Stimulated activated memory B cell treated with anti-CD40 and anti-IgM and Interleukin-4, amounts not matched to agents 10 μg/mL and 1 μg/mL and 100 μg/mL, for 72 hours (primary cell): ENCODE results near the gene TRIB2.

Experiments
- ATAC-seq: fragments of 150-1000 bp; cut with Tn5 transposase; 2 replicates; pipeline ENCODE4 v1.10.0; 2021
- H3K27ac Mint-ChIP-seq: one replicate; pipeline ENCODE4 v1.8.0; 2022; ENCODE audit warnings: mild to moderate bottlenecking, mixed read lengths
- H3K27me3 Mint-ChIP-seq: one replicate; pipeline ENCODE4 v1.8.0; 2022; ENCODE audit warnings: mixed read lengths
- H3K36me3 Mint-ChIP-seq: one replicate; pipeline ENCODE4 v1.8.0; 2022; ENCODE audit warnings: mixed read lengths
- H3K4me1 Mint-ChIP-seq: one replicate; pipeline ENCODE4 v1.8.0; 2022; ENCODE audit warnings: mixed read lengths
- H3K4me3 Mint-ChIP-seq: one replicate; pipeline ENCODE4 v1.8.0; 2022; ENCODE audit warnings: mild to moderate bottlenecking, moderate library complexity, mixed read lengths
- H3K9me3 Mint-ChIP-seq: one replicate; pipeline ENCODE4 v1.8.0; 2022; ENCODE audit warnings: mixed read lengths

Gene TRIB2

DNA sequence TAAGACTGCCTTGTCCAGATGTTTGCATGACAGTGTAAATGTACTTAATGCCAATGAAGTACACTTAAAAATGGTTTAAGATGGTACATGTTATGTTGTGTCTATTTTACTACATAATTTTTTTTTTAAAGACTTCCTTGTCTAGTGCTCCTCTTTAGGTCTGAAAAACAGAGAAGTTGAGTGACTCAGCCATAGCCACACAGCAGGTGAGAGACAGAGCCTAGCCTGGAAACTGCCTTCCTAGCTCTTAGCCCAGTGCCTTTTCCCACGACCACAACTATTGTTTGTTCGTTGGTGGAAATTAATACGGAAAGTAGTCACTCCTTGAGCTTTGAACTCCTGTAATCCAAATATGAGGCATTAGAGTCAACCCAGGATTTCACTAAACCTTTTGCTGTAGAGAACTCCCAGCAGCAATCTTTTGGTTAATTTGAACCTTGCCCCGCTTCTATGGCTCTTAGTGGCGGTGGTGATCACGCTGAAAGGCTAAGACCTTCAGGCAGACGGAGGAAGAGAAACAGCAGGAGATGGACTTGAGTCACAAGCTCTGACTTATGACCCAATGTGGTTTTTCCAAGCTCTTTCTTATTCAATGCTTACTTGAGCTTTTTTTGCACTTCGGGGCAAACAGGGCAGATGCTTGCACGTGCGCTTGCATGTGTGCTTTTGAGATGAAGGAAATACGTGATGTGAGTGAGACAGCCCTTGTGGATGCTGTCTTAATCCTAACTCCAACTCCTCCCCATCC lies 21.2 kb downstream of the TRIB2 start:
- Mint-ChIP-seq H3K4me1 (no peaks in the 10 kb centered on the region), H3K4me3 (no peak overlapping the region), H3K9me3 (no peaks in the 10 kb centered on the region), H3K36me3 (peaks cover 49% of the 10 kb centered on the region), H3K27ac (no peak overlapping the region), H3K27me3 (no peaks in the 10 kb centered on the region)
- no peak for ATAC-seq

DNA sequence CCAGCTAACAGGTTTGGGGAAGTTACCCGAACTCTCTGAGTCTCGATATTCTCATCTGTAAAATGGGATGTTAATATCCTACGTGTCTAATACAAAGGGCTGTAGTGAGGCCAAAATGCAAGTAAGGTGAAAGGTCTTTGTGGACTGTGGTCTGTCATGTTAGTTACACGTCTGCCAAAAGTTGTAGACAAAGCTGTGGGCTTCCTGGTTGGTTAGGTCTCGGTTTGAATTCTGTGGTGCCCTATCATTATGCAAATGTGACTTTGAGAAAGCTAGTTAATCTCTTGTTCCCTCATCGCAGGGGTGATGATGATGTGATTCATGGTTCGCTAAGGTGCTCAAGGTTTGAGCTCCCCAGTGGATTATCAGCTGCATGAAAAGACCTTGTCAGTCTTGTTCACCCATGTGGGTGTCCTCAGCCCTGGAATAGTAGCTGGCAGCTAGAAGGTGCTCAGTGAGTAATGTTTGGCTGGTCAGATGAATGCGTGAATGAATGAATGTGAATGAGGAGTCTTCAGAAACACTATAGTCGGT lies 23.1 kb downstream of the TRIB2 start:
- H3K36me3 Mint-ChIP-seq = peaks cover 54% of the 10 kb centered on the region
- no peak overlapping the region for H3K4me3 Mint-ChIP-seq

DNA sequence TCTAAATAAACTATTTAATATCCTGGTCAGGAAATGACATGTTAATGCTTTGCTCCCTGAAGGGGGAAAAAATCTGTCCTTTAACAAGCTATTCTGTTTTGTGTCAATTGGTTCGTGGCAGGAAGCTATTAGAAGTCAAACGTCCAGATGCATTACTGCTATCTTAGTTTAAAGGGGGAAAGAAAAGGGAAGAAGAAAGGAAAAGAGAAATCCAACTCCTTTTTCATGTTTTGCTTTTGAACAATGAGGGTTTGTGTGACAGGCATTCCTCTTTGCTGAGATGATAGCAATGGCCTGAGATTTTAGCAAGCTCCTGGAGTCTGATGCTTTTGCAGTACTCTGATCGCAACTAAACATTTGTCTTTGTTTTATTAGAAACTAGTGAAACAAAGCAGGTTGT lies 24.6 kb downstream of the TRIB2 start:
- no peak for ATAC-seq
- Mint-ChIP-seq H3K4me3 (no peak overlapping the region), H3K4me1 (no peaks in the 10 kb centered on the region), H3K9me3 (no peaks in the 10 kb centered on the region), H3K27ac (no peak overlapping the region), H3K36me3 (peaks cover 54% of the 10 kb centered on the region), H3K27me3 (no peaks in the 10 kb centered on the region)

More for the DNA sequence above, 23.1 kb downstream of the TRIB2 start:
- H3K27ac Mint-ChIP-seq = no peak overlapping the region
- H3K4me1 Mint-ChIP-seq = no peaks in the 10 kb centered on the region
- ATAC-seq = no peak
- no peaks in the 10 kb centered on the region for H3K9me3 Mint-ChIP-seq
- no peaks in the 10 kb centered on the region for H3K27me3 Mint-ChIP-seq

DNA sequence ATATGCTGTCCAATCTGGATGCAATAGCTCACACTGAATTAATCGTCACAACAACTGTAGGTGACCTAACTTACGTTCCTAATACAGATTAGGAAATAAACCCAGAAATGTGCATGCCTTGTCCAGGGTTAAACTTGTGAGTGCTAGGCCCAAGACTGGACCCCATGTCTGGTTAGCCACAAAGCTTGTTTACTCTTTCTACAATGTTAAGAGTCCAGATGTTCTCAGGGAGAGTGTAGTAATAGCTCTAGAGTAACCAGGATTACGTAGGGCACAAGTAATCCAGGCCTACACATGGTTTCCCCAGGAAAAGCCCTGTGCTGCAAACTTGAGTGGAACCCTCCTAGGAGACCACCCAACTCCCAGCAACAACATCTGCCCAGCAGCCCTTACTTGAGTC lies 26.2 kb downstream of the TRIB2 start:
- Mint-ChIP-seq H3K4me1 (no peaks in the 10 kb centered on the region), H3K27me3 (no peaks in the 10 kb centered on the region), H3K36me3 (peaks cover 45% of the 10 kb centered on the region), H3K4me3 (no peak overlapping the region), H3K27ac (no peak overlapping the region), H3K9me3 (no peaks in the 10 kb centered on the region)
- no peak for ATAC-seq

DNA sequence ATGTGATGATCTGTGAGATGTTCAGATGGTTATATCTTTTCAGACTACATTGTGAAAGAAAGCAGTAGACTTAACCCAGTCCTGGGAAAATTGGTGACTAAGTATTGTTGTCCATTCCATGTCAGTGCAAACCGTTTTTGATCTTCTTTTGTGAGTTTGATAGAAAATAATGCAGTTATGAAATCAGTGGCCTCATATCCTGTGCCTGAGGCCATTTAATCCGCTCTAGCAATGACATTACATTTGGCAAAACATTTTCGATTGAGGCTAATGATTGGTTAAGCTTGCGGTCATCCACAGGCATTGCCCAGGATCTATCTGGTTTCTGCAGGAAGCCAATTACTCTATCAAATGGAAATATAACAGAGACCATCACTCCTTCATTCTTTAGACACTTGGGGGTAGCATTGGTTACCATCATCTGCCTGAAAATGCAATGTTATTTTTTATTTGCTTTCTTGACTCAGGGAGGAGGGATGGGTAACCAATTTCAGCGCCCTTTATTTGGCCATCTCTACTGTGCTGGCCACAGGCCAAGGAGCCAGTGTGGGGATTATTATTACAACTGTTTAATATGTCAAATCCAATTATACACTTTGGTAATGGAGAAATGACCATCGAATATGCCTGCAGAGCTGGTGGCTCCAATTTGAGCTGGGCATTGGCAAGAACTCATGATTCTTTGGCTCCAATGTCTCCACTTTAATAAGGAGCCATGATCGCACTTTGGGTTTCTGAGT lies 33.6 kb downstream of the TRIB2 start:
- Mint-ChIP-seq H3K9me3 (peaks cover 4% of the 10 kb centered on the region), H3K27me3 (no peaks in the 10 kb centered on the region), H3K4me3 (no peak overlapping the region), H3K4me1 (no peaks in the 10 kb centered on the region), H3K27ac (no peak overlapping the region), H3K36me3 (no peaks in the 10 kb centered on the region)
- ATAC-seq = no peak

DNA sequence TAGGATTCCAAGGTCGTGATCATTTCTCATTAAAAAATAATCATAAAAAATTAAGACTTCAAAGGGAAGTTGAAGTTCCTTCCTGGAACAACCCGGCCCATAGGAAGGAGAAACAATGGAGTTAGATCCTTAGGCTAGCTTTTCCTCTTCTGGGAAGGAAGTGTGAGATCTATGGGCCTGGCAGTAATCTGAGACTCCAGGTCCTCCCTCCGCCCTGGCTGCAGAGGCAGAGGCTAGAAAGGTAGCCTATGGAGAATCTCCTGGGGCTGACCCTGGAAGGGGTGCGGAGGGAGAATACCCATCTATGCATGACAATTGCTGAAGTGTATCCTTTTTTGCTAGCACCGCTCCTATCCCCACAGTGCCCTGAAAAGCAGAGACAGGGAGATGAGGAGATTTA lies 37.9 kb downstream of the TRIB2 start:
- no peaks in the 10 kb centered on the region for H3K4me1 Mint-ChIP-seq

DNA sequence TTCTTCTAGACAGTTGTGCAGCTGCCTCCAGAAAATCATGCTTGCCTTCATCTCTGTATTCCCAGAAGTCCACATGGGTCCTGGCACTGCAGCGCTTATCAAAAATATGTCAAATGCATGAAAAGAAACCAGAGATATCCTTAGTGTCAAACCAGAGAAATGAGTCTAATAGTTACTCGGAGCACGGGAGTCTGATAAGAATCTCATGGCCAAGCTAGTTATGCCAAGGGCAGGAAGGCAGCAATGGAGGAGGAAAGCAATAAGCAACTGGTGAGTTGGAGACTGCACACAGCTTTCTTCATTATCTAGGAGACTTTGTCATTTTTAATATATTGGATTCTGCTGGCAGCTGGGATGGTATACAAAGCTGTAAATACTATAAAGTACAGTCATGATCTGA lies 38.6 kb downstream of the TRIB2 start:
- no peaks in the 10 kb centered on the region for H3K27me3 Mint-ChIP-seq

More for the DNA sequence above, 37.9 kb downstream of the TRIB2 start:
- no peak overlapping the region for H3K4me3 Mint-ChIP-seq
- no peaks in the 10 kb centered on the region for H3K36me3 Mint-ChIP-seq
- ATAC-seq = no peak
- H3K9me3 Mint-ChIP-seq = no peaks in the 10 kb centered on the region
- H3K27ac Mint-ChIP-seq = no peak overlapping the region
- H3K27me3 Mint-ChIP-seq = no peaks in the 10 kb centered on the region

DNA sequence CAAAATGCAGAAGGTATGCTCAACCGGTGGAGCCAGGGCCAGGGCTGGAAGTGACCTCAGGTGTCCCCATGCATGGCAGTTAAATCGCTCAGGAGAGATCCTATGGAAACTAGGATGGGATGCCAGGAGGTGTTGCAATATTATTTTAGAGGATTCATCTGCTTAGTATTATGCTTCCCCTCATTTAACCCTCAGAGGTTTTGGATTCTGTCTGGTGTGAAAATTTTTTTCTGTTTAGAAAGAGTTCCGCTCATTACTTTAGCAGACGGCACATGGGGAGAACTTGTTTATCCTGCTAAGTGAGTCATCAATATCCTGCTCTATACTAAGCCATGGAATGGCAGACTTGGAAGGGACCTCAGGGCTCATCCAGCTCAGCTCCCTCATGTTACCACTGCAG lies 42.5 kb downstream of the TRIB2 start:
- no peak for ATAC-seq
- Mint-ChIP-seq H3K27ac (no peak overlapping the region), H3K4me3 (no peak overlapping the region), H3K27me3 (no peaks in the 10 kb centered on the region), H3K4me1 (no peaks in the 10 kb centered on the region), H3K36me3 (no peaks in the 10 kb centered on the region), H3K9me3 (peaks cover 1% of the 10 kb centered on the region)

More for the DNA sequence above, 38.6 kb downstream of the TRIB2 start:
- no peaks in the 10 kb centered on the region for H3K9me3 Mint-ChIP-seq
- H3K36me3 Mint-ChIP-seq = no peaks in the 10 kb centered on the region
- H3K4me1 Mint-ChIP-seq = no peaks in the 10 kb centered on the region
- no peak overlapping the region for H3K27ac Mint-ChIP-seq
- no peak overlapping the region for H3K4me3 Mint-ChIP-seq
- ATAC-seq = no peak

DNA sequence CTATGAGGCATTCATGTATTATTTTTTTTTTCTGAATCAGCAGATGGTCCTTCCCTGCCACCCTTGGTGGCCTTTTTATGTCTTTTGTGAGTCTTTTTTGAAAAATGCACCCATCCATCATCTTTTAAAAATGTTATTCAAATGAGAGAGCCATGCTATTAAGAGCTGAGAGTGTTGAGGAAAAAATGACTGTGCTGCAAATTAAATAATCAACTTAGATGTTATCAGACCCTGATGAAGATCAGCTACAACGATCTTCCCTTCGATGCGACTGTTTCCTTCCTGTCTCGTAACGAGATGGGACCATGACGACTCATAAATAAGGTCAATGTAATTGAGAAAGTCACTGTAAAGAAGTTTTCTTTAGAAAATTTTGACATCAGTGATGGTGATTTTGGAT lies 44.4 kb downstream of the TRIB2 start:
- Mint-ChIP-seq H3K4me3 (no peak overlapping the region), H3K27me3 (no peaks in the 10 kb centered on the region), H3K27ac (no peak overlapping the region), H3K36me3 (no peaks in the 10 kb centered on the region), H3K9me3 (peaks cover 6% of the 10 kb centered on the region), H3K4me1 (no peaks in the 10 kb centered on the region)
- ATAC-seq = no peak

DNA sequence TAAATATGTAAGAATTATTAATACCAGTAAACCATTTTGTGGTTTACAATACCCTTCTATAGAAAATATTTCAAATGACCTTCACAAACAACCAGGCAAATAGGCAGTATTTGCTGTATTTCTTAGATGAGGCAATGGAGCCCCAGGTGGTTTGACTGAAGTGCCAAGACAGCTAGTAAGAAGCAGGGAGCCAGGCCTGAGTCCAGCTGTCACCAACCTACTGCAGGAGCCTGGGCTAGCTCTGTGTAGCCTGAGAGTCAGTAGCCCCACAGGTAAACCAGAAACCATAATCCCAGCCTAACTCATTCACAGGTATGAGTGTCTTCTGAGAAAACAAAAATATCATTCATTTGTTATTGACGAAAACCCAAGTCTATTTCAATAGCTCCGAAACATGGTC lies 45.6 kb downstream of the TRIB2 start:
- Mint-ChIP-seq H3K4me3 (no peak overlapping the region), H3K27ac (no peak overlapping the region), H3K36me3 (no peaks in the 10 kb centered on the region), H3K9me3 (peaks cover 6% of the 10 kb centered on the region), H3K27me3 (no peaks in the 10 kb centered on the region), H3K4me1 (no peaks in the 10 kb centered on the region)
- no peak for ATAC-seq

DNA sequence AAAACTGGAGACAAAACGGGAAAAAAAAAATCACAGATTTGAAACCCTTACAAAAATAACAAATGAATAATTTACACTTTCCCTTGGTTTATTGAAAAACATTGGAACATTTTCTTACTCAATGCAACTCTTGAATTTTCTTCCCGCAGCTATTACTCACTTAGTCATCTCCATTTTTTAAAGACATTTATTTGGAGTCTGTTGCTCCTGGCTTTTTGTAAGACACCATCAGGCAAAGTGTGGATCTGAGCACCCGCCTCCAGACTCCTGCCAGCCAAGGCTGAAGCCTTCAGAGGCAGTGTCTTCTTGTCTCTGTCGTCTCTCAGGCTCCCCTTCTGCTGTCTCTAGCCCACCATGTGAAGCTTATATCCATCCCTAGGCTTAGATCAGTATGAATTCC lies 46.2 kb downstream of the TRIB2 start:
- peaks cover 6% of the 10 kb centered on the region for H3K9me3 Mint-ChIP-seq
- H3K27ac Mint-ChIP-seq = no peak overlapping the region
- H3K4me3 Mint-ChIP-seq = no peak overlapping the region
- no peaks in the 10 kb centered on the region for H3K36me3 Mint-ChIP-seq
- H3K4me1 Mint-ChIP-seq = no peaks in the 10 kb centered on the region
- ATAC-seq = no peak
- H3K27me3 Mint-ChIP-seq = no peaks in the 10 kb centered on the region

DNA sequence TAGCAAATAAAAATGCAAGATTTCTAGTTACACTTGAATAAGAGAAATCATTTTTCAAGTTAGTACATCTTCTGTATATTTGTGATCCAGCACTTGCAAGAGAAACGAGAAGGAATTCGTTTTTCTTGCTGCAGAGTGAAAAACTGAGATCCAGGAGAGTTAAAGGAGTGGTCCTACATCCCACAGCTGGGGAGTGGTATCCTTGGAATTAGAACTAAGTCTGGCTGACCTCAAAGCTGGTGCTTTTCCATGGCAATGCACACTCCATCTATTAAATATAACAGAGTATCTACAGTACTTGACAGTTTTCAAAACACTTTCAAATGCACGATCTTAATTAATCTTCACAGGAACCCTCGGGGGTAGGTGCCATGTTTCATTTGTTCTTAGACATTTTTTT lies 46.8 kb downstream of the TRIB2 start:
- H3K4me3 Mint-ChIP-seq = no peak overlapping the region
- no peak for ATAC-seq
- H3K9me3 Mint-ChIP-seq = peaks cover 6% of the 10 kb centered on the region
- H3K4me1 Mint-ChIP-seq = no peaks in the 10 kb centered on the region
- H3K27me3 Mint-ChIP-seq = peaks cover 5% of the 10 kb centered on the region
- no peak overlapping the region for H3K27ac Mint-ChIP-seq
- no peaks in the 10 kb centered on the region for H3K36me3 Mint-ChIP-seq

DNA sequence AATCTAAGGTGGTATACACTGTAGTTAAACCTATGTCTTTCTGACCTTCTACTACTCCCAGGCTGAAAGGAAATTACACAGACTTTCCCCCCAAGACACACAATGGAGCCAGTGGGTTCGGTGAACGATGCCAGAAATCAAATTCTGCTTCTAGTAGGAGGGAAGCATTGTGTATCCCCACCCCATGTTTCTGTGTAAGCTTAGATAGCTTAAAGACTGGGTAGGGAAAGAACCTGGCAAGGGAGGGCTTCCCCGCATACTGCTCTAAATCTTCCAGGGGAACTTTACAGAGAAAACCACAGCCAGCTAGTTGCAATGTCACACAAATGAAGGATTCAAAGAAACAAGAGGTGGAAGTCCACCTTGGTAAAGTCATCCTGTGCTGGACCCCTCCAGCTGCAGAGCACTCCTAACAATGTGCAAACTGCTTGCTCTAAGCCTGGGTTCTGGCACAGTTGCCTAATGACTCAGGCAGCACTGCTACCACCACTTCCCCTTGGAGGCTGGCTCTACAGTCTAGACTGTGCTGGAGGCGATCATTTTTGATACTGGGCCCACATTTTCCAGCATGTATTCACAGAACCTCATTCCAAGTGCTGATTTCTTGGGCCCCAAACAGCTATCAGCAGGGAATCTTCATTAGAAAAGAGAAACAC lies 47.5 kb downstream of the TRIB2 start:
- Mint-ChIP-seq H3K4me1 (no peaks in the 10 kb centered on the region), H3K27me3 (peaks cover 12% of the 10 kb centered on the region), H3K4me3 (no peak overlapping the region), H3K36me3 (no peaks in the 10 kb centered on the region), H3K27ac (no peak overlapping the region), H3K9me3 (peaks cover 6% of the 10 kb centered on the region)
- peak; percentile 60 for ATAC-seq

DNA sequence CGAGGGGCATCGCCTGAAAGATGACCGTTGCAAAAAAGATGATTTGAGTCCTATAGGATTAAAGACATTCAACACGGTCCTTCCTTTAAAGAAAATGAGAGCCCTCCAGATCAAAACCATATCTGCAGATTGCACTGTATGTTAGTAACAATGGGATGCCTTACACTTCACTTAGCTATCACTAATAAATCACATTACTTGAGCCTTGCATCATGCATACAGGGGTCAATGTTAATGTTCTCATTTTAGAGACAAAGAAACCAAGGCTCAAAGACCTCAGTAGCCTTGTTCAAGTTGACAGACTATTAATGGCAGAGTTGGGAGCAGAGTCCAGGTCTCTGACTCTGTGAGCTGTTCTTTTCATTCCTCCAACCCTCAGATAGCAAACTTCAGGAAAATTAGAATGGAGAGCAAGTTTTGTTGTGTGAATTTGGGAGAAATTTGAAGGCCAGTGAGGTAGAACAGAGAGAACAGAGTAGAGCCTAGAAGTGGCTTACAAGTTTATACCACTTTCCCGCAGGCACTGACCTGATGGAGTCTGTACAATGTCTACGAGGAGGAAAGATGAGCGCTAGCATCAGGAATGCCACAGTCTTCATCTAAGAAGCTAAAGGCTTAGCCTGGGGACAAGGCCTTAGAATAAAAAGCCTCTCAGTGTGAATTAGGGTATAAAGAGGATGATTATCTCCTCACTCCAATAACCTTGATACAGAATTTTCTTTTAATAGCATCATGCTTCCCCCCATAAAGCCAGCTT lies 48.3 kb downstream of the TRIB2 start:
- no peaks in the 10 kb centered on the region for H3K36me3 Mint-ChIP-seq
- peaks cover 6% of the 10 kb centered on the region for H3K9me3 Mint-ChIP-seq
- no peak overlapping the region for H3K4me3 Mint-ChIP-seq
- no peak for ATAC-seq
- H3K27me3 Mint-ChIP-seq = peaks cover 19% of the 10 kb centered on the region
- H3K27ac Mint-ChIP-seq = no peak overlapping the region
- no peaks in the 10 kb centered on the region for H3K4me1 Mint-ChIP-seq

DNA sequence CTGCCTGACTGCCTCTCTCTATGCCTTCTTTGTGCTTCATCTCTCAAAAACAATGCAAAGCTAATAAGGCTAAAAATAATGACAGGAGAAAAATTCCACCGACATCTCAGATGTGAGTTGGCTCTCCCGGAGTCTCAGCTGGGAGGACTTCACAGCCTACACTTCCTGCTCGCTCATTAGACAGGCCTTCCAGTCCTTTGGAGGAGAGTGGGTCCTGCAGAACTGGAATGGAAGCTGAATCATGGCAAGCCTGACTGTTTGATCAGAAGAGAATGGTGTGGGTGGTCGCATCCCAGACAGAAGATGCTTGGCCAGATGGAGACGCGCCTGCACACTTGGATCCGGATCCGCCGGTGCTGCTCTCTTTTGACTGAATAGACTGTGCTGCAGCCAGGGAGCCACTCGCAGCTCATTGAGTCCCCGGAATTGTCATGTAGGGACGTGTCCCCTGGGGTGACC lies 49.7 kb downstream of the TRIB2 start:
- H3K9me3 Mint-ChIP-seq = peaks cover 6% of the 10 kb centered on the region
- peaks cover 27% of the 10 kb centered on the region for H3K27me3 Mint-ChIP-seq
- no peaks in the 10 kb centered on the region for H3K4me1 Mint-ChIP-seq
- ATAC-seq = no peak
- no peak overlapping the region for H3K27ac Mint-ChIP-seq
- H3K36me3 Mint-ChIP-seq = no peaks in the 10 kb centered on the region
- H3K4me3 Mint-ChIP-seq = no peak overlapping the region
